ENCODE data around the gene SIM1.

The SIM1 gene

DNA sequence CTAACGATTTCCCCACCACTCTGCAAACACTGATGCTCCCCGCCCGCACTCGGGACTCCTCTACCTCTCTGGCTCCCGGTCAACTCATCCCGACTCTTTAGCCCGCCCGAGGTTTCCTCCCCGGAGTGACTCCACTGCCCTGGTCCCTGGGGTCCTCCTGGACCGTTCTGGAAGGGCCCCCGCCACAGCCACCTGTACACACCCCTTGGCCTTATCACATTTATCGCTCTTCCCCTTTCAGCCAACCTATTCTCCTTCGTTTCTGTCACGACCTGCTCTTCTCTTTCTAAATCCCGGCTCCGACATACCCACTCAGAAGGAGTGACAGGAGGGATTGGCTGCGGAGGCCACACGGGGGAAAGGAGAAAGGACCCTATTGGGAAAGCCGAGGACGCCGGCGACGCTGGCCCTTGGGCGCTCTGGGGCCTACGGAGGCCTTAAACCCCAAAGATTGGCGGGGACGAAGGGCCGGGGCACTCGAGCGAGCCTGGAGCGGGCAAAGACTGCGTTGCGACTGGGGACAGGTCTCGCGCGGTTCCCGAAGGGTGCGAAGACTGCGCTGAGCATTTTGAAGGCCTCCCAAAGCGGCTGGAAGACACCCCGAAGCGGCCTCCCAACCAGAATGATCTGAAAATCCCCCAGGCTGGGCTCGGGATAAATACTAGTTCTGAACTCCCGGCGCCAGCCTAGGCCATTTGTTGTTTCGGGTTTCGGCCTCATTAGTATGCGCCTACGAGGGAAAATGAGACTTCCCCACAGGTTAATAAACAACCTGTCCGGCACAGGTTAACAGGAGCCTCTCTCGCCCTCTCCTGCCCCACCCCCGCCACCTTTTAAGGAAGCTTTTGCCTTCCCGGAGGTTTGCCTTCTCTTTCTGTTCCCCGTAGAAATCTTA, 9.2 kb downstream of the SIM1 start:
- DNase-seq, result no peak

DNA sequence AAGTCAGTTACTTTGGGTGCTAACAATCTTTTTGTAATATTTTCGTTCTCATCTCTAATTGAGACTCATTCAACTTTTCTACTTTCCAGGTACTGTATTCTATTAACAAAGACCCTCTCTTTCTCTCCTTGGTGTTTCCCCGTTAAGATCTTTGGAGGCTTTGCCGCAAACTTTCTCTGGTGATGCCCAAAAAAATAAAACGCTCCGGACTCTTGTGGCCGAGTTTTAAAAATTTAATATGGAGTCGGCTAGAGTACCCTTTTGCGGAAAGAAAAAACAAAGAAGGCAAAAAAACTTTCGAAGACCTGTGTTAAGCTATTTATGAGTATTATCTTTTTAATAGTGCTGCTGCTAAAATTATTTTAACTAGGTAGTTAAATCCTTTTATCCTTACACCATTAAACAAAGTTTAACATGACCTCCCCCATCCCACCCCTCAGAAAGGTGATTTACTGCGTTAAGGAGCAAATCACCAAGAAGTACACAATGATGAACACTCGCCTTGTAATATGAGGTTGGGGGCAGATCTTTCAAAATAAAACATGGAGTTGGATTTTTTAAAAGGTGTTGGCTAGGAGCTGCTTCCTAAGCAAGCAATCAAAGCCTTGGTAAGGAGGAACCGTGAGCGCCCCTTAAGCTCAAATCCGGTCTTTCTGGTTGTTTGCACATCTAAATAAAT, 10.0 kb downstream of the SIM1 start:
- no peak for DNase-seq

DNA sequence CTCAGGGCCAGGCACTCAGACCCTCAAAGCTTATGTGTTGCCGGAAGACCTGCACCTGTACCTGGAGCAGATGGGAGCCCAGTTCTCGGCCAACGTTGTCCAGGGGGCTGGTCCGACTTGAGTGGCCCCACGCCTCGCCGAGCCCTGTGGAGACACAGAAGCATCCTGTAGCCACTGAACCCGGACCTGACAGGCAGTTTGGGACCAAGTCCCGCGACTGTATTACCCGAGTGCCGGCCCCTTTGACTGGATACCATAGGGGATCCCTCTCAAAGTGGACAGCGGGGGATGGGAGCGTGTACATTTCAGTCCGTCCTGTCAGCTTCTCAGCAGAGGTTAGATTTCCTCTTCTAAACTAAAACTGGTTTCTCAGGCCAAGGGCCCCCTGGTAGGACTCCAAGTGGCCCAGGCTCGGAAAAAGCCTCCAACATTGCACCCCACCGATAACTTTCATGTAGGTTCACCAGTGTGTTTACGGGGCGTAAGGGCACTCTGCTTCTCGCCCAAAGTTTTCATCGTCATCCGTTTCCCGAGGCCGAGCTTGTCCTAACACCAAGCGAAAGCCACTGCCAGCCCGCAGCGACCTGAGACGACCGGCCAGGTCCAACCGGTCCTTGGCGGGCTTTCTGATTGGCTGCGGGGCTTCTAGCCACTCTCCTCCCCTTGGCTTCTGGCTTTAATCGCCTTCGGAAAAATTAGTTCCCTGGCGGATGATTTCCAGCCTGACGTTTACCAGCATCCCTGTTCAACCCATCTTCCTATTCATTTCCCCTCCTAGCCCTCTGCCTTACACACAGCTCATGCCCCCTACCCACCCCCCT, 10.8 kb downstream of the SIM1 start:
- DNase-seq, result no peak

DNA sequence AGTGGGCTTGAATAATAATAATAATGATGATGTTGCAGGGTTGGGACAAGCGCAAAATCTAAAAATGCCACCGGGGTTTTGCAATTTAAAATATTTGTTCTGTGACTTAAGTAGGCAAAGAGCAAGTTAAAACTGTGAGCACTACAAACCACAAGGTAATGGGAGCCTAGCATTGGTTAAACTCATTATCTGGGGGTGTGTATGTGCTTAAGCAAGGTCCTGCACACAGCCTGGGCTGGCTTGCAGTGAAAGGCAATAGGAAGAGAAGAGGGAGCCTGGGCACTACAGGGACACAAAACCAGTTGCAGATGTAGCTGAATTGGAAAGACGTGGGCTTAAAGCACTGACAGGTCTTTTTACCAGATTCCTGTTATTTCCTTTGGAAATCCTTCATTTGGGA, 11.7 kb downstream of the SIM1 start:
- no peak for DNase-seq

DNA sequence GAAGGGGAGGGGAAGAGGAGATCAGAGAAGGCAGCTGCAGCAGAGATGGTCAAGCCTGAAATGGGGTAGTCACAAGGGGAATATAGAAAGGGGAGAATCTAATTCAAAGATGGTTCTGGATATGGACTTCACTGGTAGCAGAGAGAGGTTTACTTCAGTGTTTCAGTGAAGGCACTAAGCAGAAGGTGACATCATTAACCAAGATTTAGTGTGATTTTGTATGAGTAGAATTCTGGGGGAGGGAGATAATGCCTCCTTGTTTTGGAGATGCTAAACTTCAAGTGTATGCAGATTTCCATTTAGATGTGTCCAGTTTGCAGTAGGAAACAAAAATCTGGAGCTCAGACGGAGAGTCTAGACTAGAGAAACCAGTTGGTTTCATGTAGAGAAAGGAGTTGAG, 13.1 kb downstream of the SIM1 start:
- DNase-seq, result no peak

DNA sequence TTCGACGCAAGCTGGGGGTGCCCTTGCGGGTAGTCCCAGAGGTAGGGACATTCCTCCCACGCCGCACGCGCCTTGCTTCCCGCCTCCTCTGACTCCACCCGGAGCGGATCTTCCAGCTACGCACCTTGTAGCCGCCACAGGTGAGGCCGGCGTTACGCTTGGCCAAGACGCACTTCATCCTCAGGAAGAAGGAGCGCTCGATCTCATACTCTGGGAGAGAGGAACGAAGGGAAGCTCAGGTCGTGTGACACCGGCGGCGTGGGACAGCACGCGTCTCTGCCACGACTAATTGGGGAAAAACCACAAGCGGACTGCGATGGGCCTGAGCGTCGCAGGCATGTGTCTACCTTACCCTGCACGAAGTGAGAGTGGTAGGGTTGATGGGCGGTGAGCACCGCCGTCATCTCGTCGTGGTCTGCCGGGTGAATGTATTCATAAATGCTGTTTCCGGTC, 15.5 kb downstream of the SIM1 start:
- DNase-seq, result no peak

DNA sequence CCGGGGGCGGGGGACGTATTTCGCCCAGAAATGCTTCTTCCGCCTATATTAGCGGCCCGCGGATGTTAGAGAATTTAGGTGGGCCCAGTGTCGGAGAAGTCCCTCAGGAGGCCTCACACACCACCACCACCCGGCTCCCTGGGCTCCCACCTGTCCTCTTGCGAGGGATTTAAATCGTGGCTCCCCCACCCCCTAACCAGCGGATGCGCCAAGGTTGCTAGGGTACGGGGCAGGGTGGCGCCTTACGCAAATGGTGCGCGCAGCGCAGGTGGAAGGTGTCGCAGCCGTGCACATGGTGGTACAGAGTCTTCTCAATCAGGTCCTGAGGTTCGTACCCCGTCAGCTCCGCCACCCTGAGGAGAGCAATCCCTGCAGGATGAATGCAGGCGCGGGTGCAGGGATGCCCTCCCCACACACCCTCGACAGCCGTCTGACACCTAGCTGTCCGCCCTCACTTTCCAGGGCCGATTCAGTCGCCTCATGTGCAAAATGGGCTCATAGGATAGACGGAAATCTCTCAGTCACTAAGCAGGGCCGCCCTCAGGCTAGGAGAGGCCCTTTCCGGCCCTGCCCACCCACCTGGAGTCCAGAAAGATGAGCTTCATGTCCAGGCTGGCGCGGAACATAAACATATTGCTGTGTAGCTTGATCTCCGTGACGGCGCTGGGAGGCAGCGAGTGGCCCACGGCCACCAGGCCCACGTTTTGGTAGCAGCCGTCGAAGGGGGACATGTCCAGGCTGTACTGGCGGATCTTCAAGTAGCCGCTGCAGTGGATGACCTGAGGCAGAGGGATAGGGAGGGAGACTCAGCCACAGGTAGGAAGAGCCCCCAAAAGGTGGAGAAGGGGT, 16.6 kb downstream of the SIM1 start:
- no peak for DNase-seq

DNA sequence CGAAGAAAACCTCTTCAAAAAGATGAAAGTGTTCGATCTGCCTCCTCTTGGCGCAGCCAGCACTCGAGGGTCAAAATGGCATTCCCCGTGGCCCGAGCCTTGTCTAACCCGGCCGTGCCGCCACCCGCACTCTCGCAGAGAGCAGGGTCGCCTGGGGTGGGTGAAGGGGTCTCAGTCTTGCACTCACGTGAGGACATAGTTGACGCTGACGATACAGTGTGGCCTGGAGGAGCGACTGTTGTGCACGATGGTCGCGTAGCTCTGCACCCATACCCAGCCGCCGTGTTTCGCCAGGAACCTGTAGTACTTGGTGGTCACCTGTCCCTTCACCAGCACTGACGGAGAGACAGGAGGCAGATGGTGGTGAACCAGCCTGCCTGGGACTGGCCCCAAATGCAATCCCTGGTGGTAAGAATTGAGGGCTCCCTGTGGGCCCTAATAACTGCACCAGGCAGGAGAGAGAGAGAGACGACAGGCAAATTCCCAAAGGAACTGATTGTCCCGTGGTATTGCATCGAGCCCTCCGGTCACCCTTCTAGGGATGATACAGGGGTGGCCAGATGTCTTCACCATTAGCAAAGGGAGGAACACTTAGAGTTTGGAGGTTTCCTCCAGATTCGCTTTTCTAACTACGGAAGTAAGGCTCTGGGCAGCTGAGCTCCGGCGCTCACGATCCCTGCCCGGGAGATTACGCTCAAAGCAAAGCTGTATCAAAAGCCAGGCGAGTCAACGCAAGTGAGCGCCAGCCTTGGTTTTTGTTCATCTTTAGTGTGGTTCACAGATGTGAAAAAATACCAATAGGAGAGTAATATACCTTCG, 17.4 kb downstream of the SIM1 start:
- no peak for DNase-seq

DNA sequence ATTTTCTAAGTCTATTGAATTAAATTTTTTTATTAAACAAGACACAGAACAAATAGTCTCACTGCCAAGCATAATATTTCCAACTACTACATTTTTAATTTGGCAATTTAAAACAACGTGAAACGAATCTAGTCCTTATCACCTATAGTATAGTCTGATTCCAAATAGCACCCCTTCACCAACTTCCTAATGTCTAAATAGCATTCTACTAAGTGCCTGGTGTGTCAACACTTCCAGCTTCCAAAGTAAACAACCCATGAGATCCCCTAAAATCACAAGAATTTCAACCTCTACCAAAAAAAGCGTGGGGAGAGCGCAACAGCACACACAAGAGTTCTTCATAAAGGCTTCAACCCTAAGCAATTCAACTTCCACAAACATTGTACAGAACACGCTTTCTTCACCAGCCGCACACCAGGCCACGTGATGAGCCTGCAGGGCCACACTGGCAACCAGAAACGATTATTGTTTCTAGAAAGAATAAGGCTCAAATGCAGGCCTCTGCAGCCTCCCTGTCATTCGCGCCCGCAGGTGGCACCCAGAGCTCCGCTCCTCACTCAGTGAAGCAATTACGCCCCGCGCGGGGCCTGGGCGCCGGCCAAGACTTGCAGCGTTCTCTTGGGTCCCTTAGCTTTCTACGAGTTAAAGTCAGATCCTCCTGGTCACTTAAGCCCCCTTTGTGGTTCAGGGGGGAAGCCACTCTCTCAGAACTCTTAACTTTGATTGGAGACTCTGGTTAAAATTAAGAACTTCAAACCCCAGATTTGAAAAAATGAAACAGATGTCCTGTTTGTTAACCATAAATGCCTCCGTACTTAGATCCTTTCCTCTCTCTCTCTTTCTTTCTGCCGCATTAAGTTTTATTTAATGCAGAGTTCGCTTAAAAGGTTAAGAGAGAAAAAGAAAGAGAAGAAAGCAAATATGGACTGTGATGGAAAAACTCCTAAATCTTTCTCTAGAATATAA, 18.3 kb downstream of the SIM1 start:
- DNase-seq, result peak; percentile 23

DNA sequence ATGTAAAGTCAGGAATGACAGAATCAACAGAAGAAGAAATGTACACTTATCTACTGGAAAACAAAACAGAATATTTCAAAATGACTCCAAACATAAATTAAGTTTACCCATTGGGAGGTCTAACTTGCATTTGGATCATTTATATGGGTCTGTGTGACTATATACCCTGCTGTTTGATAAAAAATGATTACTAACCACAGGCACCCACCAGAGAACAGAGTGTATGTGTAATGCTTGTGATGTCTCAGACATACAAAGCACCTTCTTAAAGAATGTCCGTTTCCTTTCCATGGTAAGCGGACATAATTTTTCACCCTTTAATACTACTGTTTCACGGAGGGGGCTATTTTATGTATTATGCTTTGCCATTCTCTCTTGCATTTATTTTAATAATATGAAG, 19.2 kb downstream of the SIM1 start:
- DNase-seq, result no peak

DNA sequence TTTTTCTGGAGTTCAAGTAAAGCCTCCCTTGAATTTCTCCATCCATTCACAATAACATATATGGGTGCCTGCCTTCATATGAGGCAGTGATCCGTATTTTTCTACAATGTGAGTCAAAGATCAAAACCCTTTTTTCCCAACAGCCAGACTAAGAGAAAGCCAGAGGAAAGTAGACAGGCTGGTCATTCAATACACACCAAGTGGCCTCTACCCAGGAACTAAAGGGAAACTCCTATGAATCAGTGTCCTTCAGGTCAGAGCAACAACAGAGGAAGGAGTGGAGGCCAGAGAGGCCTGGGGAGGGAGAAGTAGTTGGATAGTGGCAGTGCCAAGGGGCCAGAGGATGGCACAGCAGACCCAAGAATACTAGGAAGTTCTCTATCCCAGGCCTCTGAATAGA, 23.8 kb downstream of the SIM1 start:
- no peak for DNase-seq

DNA sequence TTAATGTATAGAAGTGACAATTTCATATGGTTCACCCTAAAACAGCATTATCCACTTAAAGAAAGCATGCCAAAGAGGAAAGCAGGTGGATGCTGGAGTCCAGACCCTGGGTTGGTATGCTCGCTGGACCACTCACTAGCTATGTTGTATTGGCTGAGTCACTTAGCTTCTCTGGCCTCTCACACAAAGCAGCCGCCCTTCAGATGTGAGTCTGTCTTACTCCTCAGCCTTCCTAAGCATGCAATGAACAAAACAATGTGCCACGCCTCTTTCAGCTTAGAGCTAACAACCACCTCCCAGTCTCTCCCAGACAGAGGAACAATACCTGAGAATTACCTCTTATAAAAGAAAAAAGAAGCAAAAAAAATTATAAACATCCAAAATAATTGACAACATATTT, 29.4 kb downstream of the SIM1 start:
- no peak for DNase-seq

DNA sequence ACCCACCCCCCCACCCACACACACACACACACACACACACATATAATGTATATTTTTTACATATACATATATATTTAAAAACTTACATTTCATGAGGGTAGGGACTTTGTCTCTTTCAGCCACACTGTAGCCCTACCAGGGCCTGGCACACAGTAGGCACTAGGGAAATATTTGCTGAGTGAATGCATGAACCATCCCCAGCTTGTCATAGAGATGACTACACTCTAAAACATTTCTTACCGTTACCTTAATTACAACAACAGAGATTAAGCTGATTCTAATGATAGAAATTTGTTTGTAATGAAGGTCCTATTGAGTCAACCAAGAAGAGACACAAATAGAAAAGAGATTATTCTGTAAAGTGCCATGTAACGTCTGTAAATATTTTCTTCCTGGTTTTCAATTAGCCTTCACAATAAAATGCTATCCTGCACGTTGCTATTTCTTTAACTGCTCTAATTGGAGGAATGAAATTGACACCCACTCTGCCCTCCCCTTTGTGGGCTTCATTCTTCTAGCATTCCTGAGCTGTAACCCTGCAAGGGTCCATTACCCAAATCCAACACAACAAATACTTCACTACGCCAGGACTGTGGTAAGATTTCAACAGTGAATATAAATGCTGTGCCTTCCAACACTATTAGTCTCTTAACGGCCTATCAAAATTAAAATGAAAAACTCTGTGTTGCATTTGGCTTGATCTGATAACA, 30.8 kb downstream of the SIM1 start:
- DNase-seq, result no peak

DNA sequence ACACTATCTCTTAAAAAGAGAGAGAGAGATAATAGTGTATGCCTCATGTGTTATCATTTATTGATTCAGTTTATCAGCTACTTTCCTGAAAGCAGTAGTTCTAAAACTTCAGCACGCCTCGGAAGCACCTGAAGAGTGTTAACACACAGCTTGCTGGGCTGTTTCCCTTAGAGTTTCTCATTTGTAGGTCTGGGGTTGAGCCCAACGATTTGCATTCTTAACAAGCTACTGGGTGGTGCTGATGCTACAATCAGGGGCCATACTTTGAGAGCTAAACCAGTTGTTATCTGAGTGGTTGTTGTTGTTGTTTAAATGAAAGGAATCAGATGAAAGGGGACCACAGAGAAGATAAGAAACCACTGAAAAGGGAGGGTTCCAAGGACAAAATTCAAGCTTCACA, 32.6 kb downstream of the SIM1 start:
- no peak for DNase-seq

DNA sequence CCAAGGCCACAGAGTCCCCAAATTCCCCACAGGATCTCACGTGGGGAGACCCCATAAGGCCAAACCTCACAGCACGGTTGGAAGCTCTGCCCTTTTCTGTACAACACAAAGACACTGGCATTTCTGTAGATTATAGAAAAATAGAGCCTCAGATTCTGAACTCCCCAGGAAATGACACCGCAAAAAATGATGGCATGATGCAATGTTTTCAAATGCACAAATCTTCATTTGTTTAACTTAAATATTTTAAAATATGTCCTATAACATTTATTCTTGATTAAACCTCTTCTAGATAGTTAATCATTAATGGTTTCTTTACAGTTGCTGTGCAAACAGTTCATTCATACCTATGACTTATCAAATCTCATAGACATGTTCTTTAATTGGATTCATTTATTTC, 33.8 kb downstream of the SIM1 start:
- no peak for DNase-seq

DNA sequence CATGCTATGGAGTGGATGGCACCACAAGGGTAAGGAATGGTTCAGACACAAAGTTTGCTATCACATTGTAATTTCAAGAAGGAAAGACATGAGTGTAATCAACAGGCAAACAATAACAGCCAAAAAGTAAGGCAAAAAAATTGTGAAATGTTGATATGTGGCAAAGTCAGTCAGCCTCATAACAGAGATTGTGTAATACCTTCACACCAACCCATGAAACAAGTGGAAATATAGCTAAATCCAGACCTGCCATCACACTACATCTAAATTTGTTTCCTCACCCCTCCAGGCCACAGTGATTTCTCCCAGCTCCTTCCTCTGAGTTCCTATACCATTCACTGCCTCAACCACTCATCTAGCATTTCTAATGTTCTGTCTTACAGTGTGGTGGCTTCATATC, 37.3 kb downstream of the SIM1 start:
- DNase-seq, result no peak

DNA sequence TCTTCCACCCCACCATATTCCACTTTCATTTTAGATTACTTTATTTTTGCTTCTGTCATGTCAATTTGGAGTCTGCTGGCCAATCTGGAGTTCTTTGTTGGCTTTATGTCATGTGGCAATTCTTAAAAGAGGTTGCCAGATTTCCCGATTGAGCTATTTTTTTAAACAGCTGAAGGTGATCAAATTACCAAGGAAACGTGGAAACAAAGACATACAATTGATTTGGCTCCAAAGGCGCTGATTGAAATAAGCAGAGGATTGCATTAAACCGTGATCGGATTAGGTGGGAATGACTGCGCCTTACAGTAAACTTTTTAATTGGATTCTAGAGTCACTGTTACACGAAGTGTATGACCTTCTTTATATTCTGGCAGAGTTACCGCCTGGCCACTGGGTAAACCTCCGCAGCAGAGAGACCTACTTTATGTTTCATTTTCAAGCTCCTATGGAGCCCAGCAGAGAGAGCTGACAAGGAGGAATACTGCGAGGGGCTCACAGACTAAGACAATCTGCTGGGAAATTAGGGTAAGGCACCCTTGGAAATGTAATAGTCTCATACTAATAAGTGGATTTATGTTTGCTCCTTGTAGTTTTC, 37.9 kb downstream of the SIM1 start:
- DNase-seq, result no peak

DNA sequence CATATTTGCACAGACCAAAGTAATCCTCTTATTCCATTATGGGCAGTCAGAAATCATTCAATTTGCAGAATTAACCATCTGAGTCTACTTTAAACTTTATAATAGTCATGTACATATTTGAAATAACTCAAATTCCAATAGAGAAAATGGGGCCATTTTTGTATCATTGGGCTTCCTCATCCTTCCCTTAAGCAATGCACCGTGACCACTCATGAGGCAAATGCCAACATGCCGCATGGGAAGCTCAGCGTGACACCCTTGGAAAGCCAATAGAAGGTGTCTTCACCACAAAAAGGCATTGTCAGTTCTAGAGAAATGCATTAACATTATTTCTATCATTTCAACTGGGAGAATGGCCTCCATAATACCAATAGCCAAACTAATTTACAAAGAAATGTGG, 38.5 kb downstream of the SIM1 start:
- DNase-seq, result no peak

DNA sequence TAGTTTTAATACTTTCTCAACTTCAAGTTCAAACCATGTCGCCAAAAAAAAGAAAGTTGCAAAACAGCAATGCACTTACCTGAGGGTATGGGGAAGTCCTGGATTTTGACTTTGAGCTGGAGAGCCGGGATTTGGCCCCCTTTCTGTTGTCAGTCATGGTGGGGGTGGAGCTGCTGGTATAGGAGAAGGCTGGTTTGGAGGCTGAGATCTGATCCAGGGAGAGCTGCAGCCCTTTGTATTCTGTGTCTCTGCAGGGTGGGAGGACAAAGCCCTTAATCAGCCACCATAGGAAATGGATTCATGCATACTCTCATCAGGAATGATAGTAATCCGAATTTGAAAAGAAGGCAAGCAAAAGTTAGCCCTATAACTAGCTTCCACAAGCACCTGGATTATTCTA, 44.0 kb downstream of the SIM1 start:
- no peak for DNase-seq
